Activated CD4-positive, CD25-positive, alpha-beta regulatory T cell treated with anti-CD3 and anti-CD28 coated beads, Interleukin-2, amount 50 U/mL, for 16 hours (primary cell): Measurements from ENCODE around the gene C3orf70.

Source experiments
- DNase-seq: peaks from one replicate; pipeline ENCODE4 v3.0.0-alpha.2; 2020; ENCODE audit warnings: low read depth, low spot score

Gene C3orf70

GRCh38 chr3:185087419-185087818 lies 65.4 kb downstream of the C3orf70 start:
- no peak for DNase-seq

- DNase-seq: no peak
These were observed 68.0 kb downstream of the C3orf70 start for GRCh38 chr3:185084901-185085300.

GRCh38 chr3:185084402-185084801 lies 68.5 kb downstream of the C3orf70 start:
- DNase-seq: no peak

- DNase-seq: no peak
These were observed 70.0 kb downstream of the C3orf70 start for GRCh38 chr3:185082829-185083228.

- no peak for DNase-seq
These were observed 70.7 kb downstream of the C3orf70 start for GRCh38 chr3:185082149-185082548.

DNA sequence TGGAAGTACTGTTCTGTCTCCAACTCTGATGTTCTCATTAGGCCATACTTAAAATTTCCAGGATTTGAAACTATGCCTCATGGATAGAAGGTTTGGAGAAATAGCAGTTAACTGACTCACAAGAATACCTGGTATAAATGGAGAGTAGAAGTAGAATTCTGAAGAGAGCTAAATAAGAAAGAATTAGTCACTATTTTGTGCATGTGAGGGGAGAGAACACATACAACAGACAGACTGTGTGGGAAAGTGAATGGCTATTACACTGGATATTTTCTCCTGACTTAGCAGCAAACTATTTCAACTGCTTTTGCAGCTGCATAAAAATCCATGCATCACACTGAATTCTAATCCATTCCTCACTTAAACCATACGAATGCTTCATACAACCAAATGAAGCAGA lies 71.3 kb downstream of the C3orf70 start:
- no peak for DNase-seq

DNA sequence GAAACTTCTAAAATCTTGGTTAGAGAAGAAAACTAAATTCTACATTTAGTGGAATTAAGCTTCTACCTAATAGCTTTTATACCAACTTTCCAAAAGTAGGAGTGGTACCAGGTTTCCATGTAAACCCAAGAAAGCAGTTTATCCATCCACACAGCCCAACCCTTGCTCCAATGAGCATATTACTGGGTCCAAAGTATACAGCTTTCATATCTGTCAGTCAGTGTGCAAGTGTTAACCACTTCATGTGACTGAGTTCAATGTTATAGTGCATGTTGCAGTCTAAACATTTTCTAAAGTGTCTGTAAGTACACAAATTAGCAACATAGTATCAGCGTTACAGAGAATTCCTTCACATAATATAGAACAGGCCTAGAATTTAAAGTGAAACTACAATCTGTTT lies 73.2 kb downstream of the C3orf70 start:
- no peak for DNase-seq

DNA sequence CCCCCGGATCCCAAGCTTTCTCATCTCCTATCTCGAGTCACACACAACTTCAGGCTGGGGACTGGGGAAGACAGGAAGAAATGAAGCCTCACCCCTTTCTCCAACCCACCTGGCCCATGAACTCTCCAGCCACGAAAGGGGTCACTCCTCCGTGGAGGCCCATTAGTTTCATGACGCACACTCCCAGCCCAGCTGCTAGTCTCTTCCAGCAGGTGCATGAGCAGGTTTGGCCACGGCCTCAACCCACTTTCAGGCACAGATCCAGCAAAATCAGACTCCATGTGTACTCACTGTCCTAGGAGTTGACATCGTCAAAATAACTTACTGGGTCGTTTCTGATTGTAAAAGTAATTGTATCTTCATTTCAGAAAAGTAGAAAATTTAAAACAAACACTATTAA lies 76.6 kb downstream of the C3orf70 start:
- DNase-seq: no peak

DNA sequence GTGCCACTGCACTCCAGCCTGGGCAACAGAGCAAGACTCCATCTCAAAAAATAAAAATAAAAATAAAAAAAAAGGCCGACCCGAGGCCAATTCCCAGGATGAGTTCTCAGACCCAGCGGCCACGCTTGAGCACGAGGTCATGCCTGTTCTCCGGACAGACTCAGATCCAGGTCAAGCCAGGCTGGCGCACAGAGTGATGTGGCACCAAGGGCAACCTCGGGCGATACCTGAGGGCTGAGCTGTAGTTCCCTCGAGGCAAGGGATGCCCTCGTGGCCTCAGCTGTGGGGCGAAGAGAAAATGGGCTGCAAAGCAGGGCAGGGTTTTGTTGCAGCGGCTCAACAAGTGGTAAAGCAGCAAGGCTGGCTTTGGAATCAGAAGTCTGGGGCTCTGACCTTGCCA lies 77.3 kb downstream of the C3orf70 start:
- DNase-seq: no peak

DNA sequence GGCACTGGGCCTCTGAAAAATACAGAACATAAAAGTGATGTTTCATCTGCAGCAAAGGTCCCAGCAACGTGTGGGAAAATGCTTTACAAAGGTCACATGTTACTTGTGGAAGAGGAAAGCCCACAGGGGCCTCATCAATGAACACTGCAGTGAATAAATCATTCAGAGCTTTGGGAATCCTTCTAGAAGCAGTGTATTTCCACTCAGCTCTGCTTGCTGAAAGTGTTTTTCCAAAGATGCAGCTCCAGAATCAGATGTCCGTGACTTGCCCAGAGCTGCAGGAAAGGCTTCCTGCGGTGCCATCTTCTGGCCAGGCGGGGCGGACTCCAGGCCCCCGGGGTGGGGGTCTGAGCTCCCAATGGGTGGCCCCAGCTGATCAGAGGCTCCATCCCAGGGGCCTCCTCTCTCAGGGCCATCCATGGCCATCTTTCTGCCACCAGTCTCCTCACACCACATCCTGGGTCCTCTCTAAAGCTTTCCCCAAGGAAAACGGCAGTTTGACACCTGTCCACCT lies 81.5 kb downstream of the C3orf70 start:
- no peak for DNase-seq

- no peak for DNase-seq
These were observed 82.2 kb downstream of the C3orf70 start for GRCh38 chr3:185070491-185071286.

DNA sequence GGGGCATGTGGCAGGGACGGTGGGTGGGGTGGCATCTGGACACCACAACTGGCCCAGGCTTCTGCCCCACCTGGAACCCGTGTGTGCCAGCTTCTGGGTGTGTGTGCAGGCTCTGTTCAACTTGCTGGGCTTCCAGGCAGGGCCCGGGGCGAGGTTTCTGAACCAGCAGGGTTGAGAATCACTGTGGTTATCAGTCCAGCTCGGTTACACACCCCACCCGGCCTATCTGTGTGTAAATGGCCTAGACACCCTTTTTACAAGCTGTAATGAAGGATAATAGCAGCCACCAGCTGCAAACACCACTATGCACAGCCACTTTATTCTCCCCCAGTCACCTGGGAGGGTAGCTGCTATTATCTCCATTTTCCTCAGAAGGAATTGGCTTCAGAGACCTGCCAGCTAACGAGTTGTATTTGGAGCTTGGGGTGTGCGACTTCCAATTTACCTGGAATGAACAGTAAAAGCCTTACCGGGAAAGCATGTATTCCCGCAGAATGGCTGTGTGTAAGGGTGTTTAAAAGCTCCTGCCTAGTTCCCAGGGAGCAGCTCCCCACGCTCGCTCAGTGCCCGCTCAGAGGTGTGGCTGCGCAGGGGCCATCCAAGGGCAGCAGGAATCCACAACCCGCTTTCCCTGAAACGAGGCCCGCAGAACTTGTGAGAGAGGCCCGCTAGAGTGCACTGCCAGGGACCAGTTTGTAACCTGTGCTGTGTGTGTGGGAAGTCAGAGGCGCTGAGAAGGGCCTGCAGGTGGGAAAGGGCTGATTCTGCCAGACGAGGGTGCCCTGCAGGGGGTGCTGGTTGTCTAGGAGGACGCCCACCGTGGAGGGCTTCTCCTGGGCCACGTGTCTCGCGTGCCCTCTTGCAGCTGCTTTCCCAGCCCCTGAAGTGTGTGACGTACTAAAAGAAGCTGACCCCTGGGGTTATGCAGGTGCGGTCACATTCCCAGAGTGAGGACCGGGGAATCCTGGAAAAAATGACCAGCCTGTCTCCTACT lies 83.5 kb downstream of the C3orf70 start:
- DNase-seq: no peak

DNA sequence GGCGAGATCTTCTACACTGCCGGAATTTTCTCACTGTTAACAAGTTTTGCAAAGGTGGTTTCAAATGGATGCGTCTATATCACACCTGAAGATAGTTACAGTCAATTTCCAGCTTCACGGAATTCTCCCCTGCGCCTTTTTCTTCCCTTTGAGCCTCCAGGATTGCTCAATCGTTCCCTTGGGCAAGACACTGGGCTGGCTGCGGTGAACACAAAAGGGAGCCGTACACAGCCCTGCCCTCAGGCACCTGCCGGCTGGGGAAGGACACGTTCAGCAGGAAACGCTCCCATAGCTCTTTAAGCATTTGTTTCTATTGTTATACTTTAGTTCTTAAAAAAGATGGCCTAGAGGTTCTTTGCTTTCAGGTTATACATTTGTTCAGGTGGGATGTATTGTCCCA lies 85.7 kb downstream of the C3orf70 start:
- DNase-seq: no peak

GRCh38 chr3:185066251-185066650 lies 86.6 kb downstream of the C3orf70 start:
- no peak for DNase-seq

DNA sequence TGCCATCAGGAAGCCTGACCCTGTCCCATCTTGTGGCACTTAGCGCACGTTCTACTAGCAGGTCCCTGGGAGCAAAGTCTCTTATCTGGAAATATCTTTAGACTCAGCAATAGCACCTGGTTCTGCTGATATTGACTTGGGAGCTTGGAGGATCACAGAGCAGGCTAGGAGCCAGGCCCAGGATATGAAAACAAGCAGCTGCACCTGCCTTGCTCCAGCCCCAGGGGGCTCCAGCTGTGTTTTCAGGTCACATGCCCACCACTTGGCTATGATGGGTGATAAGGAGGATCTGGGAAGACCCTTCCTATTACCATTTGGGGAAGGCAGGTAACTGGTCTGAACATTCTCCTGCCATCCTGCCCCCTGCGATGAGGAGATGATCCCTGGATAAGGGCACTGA lies 87.8 kb downstream of the C3orf70 start:
- DNase-seq: no peak

DNA sequence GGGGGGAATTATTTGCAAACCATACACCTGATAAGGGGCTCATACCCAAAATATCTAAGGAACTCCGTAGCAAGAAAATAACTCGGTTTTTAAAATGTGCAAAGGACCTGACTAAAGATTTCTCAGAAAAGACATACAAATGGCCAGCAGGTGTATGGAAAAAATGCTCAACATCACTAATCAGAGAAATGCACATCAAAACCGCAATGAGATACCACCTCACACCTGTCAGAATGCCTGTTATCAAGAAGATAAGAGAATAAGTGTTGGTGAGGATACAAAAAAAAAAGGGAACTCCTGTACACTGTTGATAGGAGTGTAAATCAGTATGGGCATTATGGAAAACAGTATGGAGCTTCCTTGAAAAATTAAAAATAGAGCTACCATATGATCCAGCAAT lies 89.4 kb downstream of the C3orf70 start:
- DNase-seq: no peak

DNA sequence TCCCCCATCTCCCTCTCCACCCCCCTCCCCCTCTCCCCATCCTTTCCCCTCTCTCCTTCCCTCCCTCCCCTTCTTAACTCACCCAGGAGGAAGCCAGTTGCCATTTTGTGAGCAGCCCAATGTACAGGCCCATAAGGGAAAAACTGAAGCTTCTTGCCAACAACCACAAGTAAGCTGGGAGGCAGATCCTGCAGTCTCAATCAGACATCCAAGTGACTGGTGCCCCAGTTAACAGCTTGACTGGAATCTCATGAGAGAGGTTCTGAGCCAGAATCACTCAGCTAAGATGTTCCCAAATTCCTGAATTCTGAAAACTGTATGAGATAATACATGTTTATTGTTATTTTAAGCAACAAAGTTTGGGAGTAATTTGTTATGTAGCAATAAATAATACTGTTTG lies 90.7 kb downstream of the C3orf70 start:
- DNase-seq: no peak

DNA sequence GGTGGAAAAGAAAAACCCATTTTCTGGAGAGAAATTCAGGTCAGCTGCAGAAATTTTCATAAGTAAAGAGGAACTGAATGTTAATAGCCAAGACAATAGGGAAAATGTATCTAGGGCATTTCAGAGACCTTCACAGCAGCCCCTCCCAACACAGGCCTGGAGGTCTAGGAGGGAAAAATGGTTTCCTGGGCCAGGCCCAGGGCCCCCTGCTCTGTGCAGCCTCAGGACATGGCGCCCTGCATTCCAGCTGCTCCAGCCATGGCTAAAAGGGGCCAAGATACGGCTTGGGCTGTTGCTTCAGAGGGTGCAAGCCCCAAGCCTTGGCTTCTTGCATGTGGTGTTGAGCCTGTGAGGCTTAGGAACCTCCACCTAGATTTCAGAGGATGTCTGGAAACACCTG lies 92.2 kb downstream of the C3orf70 start:
- DNase-seq: no peak

- DNase-seq: no peak
These were observed 93.1 kb downstream of the C3orf70 start for GRCh38 chr3:185059766-185060165.

GRCh38 chr3:185058796-185059195 lies 94.1 kb downstream of the C3orf70 start:
- DNase-seq: no peak

- DNase-seq: no peak
These were observed 95.0 kb downstream of the C3orf70 start for GRCh38 chr3:185057829-185058228.

GRCh38 chr3:185056908-185057307 lies 96.0 kb downstream of the C3orf70 start:
- no peak for DNase-seq
